H54 (cell line): Measurements from ENCODE around the gene PDPK1.

Experiments
- DNase-seq: peaks from one replicate; pipeline ENCODE4 v3.0.0; 2011; ENCODE audit warnings: low spot score, mixed read lengths; ENCODE audit not compliant: insufficient read length
- FAIRE-seq: peaks from 3 replicates; lab custom pipeline; 2011; peaks lifted over from hg19 to GRCh38; lab: Jason Lieb, UNC
- POLR2A ChIP-seq: IDR thresholded peaks from 2 replicates; pipeline ENCODE4 v1.6.1; 2011; ENCODE audit warnings: low read depth, mild to moderate bottlenecking, low read length

Gene PDPK1

GRCh38 chr16:2499890-2500429 lies 37.9 kb upstream of the PDPK1 start:
- DNase-seq = no peak

GRCh38 chr16:2500430-2500917 lies 37.3 kb upstream of the PDPK1 start:
- DNase-seq (no peak), FAIRE-seq (no peak)
- TF ChIP-seq POLR2A = no peak

More at GRCh38 chr16:2499890-2500429, 37.9 kb upstream of the PDPK1 start:
- FAIRE-seq = no peak
- no peak for TF ChIP-seq POLR2A

- DNase-seq = peak; percentile 87
- FAIRE-seq = no peak
- TF ChIP-seq POLR2A = no peak
These were observed 36.7 kb upstream of the PDPK1 start for GRCh38 chr16:2500918-2501750.

DNA sequence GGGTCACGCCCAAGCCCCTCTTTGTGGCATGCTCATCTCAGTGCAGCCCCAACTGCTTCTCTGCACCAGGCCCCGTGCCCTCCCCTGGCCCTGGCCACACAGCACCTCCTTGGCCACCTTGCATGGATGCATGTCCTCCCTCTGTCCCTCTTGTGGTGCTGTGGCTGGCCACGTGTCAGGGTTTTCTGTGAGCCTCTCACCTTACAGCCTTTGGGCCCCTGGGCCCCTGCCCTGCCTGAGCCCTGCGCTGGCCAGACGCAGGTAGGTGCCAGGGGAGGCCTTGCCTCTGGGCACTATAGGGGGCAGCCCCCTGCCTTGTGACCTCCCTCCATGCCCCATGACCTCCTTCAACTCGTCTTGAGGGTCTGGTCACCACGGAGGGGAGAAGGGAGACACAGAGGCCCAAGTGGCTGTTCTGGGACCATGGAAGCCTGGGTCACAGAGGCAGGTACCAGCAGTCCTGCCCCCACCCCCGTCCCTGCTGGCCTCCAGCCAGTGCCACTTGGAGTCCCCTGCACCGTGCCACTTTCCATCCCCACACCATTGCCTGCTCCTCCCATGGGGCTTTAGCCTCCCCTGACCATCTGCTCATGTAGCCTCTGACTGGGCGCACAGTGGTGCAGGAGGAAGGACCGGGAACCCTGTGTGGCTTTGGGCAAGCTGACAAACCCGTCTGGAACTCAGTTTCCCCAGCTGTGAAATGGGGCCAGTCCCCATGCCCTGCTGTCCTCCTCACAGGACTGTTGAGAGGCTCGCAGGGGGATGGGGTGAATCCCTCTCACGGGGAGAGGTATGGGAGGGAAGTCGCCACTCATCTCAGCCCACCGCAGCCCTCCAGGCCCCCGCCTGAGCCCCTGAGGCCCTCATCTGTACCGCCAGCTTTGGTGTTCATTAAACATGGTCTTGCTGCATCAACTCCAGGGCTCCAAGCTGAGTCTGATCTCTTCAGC lies 35.6 kb upstream of the PDPK1 start:
- DNase-seq (no peak), FAIRE-seq (no peak)
- TF ChIP-seq POLR2A = no peak

DNA sequence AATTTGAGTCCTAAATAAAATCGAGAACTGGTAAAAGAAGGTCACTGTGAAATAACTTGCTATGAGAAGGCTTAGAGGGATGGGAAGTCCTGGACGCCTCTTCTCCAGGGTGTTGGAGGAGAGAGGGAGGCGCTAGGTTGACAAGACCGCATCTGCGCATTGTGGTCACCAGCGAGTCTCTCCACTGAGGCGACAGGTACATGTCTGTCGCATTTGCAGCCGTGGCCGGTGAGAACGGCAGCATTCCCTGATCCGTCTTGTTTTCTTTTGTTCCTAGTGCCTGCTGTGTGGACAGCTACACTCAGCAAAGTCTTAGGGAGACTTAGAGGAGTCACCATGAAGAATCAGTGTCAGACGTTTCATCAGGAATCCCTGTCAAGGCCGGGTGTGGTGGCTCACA lies 32.1 kb upstream of the PDPK1 start:
- no peak for TF ChIP-seq POLR2A
- no peak for DNase-seq
- FAIRE-seq = no peak

- DNase-seq (no peak), FAIRE-seq (no peak)
- no peak for TF ChIP-seq POLR2A
These were observed 30.7 kb upstream of the PDPK1 start for GRCh38 chr16:2507052-2507659.

DNA sequence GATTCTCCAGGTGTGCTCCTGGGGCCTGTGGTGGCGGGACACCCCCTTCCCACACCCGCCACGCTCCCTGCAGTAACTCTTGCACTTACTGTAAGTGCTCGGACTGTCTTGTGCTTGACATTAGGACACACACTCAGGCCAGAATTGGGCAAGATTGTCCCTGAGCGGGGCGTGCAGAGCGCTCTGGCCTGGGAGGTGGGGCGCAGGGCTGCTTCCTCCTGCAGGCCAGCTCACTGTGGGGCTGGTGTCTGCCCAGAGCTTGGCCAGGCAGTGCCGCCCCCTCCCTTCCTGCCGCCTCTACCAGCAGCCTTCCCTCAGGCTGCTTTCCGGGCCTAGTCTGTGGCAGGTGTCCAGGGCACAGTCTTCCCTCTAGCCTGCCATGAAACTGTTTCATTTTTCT lies 30.2 kb upstream of the PDPK1 start:
- no peak for DNase-seq
- no peak for FAIRE-seq
- no peak for TF ChIP-seq POLR2A

- no peak for TF ChIP-seq POLR2A
- no peak for FAIRE-seq
These were observed 29.0 kb upstream of the PDPK1 start for GRCh38 chr16:2508722-2509400.

GRCh38 chr16:2511128-2511800 lies 26.6 kb upstream of the PDPK1 start:
- no peak for TF ChIP-seq POLR2A
- FAIRE-seq (no peak), DNase-seq (no peak)

More at GRCh38 chr16:2508722-2509400, 29.0 kb upstream of the PDPK1 start:
- DNase-seq = no peak

GRCh38 chr16:2511996-2512734 lies 25.7 kb upstream of the PDPK1 start:
- no peak for DNase-seq
- no peak for TF ChIP-seq POLR2A
- FAIRE-seq = no peak

DNA sequence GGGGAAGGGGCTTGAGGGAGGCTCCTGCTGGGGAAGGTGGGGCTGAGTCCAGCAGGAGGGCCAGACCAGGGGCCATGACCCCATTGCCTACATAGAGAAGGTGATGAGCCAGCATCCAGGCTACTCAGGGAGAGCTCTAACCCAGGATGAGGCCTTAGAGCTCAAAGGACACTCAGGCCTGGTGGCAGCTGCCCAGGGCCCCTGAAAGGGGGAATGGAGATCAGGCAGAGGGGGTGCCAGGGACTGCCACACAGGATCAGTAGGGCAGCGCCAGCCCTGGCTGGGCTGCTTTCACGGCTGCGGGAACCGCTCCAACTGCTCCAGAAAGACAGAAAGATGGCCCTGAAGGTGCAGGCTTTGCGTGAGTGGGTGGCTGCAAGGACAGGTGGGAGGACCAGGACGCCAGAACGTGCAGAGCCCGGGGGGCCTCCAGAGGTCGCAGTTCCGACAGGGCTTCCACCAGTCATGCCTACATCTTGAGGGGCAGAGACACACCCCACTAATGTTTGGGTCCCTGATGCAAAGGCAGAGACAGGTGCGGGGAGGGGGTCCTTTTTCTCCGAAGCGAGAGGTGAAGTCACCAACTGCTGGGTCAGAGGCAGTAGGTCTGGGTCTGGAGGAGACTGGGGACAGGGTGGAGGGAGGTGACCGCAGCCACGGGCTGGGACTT lies 25.0 kb upstream of the PDPK1 start:
- FAIRE-seq (no peak), DNase-seq (no peak)

More for the DNA sequence above, 25.0 kb upstream of the PDPK1 start:
- no peak for TF ChIP-seq POLR2A
